ENCODE measurements around the gene ARMC8.
A peak's percentile ranks its signal among the peaks of the same experiment; 100 is the strongest.

The ARMC8 gene

DNA sequence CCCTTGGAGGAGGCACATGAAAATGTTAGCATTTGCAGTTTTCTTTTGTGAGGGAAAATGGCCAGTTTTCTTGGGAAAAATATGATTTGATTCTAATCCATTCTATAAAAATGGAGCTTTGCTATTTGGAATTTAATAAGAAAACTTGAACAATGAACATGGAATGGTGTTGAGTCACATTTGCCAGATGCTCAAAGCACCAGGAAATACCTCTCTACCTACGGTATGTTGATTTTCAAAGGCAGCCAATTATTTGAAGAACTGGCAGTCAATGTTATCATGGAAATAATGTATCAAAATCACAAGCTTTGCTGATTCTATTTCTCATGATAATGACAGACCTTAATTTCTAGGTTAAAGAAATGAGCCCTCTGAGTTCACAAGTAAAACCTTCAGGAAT lies 127.7 kb downstream of the ARMC8 start:
- no peak for DNase-seq

DNA sequence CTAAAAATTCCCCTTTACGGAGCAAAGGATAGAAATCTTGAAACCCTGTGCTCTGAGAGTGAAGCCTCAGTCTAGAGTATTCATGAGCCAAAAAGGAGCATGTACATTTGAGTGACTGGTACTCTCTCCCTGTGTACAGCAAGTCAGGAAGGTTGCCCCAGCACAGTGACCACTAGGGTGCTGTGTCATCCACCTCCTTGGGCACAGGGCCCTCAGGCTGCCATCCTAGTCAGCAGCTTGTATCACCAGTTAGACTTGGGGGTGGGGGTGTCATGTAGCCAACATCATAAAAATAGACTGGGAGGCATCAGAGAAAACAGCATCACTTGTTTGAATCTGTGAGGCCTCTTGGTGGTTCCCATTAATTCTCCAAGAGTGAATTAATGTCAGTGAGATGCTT lies 130.6 kb downstream of the ARMC8 start:
- DNase-seq, result no peak

DNA sequence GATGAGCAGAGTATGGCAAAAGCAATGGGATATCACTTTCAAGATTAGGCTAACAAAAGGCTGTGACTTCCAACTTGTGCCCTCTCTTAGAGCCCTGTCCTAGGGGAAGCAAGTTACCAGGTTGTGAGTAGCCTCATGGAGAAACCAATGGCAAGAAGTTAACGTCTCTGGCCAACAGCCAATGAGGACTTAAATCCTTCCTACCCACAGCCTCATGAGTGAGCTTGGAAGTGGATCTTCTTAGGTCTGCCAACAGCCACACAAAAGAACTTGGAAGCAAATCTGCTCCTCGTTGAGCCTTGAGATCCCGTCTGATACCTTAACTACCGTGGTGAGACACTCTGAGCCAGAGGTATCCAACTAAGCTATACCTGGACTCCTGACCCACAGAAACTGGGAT lies 136.9 kb downstream of the ARMC8 start:
- no peak for DNase-seq

DNA sequence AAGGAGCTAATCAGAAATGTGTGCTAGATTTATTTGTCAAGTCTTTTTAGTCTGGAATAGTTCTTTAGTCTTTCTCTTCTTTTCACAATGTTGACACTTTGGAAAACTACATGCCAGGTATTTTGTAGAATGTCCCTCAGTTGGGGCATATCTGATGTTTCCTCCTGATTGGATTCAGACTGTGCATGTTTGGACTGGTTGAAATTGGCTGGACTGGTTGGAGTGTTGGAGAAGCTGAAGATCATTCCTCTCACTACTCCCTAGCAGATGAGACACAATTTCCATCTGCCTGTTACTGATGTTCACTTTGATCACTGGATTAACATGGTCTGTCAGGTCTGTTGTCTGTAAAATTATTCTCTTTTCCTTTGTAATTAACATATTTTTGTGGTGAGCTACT lies 138.9 kb downstream of the ARMC8 start:
- DNase-seq, result no peak

GRCh38 chr3:138326866-138327595 lies 139.9 kb downstream of the ARMC8 start:
- no peak for DNase-seq

DNA sequence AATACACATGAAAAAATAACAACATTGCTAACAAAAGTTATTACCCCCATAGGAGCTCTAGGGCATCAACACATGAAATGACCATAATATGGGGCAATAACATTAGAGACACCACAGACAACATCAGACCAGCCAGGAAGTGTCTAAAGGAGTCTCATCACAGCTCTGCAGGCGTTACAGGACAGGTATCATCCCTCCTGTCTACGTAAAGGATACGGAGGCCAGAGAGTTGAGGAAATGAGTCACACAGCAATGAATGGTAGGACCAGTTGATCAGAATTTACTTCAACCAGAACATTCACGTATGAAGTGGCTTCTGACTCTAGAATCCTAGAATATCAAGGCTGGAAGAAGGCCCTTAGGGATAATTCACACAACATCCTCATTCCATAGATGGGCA lies 140.7 kb downstream of the ARMC8 start:
- DNase-seq, result no peak

GRCh38 chr3:138328341-138328740 lies 141.2 kb downstream of the ARMC8 start:
- no peak for DNase-seq

- DNase-seq, result peak; percentile 94
Observed at GRCh38 chr3:138329127-138329983, 142.3 kb downstream of the ARMC8 start, which contains the start of gene NME9. TSS of gene NME9 (minus strand) at chr3:138329851. CDS start at chr3:138329335, 516 bp downstream.

DNA sequence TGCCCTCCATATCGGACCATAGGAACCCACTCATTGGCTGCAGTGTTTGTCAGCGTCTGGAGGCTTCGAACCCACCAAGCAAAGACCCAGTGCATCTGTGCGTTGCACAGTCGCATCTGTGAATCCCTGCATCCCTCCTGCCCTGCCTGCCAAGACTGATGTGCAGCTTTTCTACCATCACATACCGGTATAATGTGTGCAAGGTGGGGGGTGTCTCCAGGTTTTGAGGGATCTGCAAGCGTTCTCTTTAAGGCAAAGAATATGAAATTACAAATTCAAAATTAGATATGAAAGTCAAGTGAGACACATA lies 142.8 kb downstream of the ARMC8 start:
- no peak for DNase-seq

- DNase-seq, result no peak
Observed at GRCh38 chr3:138331143-138331894, 144.2 kb downstream of the ARMC8 start.

GRCh38 chr3:138332472-138333073 lies 145.5 kb downstream of the ARMC8 start:
- peak in 1 of 2 donors; percentile 33 for DNase-seq

- no peak for DNase-seq
Observed at GRCh38 chr3:138334608-138335007, 147.5 kb downstream of the ARMC8 start.

DNA sequence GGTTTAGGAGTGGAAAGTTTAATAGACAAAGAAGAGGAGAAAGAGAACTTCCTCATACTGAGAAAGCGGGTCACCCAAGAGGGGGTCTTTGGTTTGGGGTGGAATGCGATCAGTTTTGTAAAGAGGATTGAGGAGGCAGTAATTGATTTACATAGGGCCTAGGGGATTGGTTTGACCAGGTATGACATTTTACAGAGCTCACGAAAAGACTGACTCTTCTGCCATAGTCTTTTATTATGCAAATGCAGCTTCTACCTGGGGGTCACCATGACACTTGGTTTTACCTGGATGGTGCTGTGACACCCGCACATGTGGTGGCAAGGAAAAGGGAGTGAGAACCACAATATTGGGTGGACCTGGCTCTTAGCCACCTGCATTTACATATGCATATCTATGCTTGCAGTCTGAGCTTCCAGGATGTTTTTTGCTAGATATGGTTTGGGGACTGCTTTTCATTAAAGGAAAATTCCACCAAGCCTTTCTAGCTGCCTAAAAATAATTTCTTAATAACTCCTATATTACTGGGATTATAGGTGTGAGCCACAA lies 149.4 kb downstream of the ARMC8 start:
- no peak for DNase-seq

- DNase-seq, result no peak
Observed at GRCh38 chr3:138338244-138338643, 151.1 kb downstream of the ARMC8 start.

DNA sequence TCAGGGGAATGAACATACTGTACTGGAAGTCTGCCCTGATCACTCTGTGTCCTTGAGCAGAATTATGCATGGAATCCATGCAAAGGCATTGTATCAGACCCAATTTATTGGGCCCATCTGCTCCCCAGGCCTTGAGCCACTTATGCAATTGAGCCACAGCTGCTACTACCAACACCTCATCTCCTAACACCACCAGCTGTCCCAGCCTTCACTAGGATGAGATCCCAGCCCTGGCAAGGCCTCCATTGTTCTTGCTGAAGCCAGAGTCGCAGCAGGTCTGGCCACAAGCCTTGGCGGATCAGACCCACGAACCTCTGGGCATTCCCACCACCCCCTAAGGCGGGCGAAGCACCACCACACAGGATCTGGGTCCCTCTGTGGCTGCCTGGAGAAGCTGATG lies 151.7 kb downstream of the ARMC8 start:
- no peak for DNase-seq

DNA sequence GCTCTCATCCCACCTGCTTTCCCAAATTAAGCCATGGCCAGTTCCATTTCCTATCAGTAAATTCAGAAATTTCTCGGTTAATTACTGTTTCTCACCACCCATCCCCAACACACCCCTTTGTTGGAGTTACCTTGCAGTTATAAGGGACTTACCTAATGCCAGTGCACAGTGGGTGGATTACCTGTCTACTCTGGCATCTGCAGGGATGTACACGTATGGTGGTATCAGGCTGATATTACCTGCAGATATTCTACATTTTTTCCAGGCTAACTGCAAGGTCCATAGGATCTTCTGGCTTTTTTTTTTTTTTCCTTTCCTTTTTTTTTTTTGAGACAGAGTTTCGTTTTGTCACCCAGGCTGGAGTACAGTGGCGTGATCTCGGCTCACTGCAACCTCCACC lies 153.4 kb downstream of the ARMC8 start:
- DNase-seq, result no peak

GRCh38 chr3:138344754-138345153 lies 157.7 kb downstream of the ARMC8 start:
- no peak for DNase-seq
